WERI-Rb-1 (cell line): Measurements from ENCODE around the gene CNTNAP2.

Experiments
- DNase-seq: peaks from one replicate; pipeline ENCODE4 v3.0.0-alpha.2; 2020
- H3K27ac ChIP-seq: fragments of 250-450 bp; sonication (Bioruptor Pico); 2 replicates; pipeline ENCODE4 v1.5.1; 2020; ENCODE audit warnings: mild to moderate bottlenecking, moderate library complexity
- H3K27me3 ChIP-seq: fragments of 250-450 bp; sonication (Bioruptor Pico); 2 replicates; pipeline ENCODE4 v1.5.1; 2021; ENCODE audit warnings: mild to moderate bottlenecking, low read depth, moderate library complexity; ENCODE audit not compliant: insufficient read depth, severe bottlenecking
- H3K36me3 ChIP-seq: fragments of 250-450 bp; sonication (Bioruptor Pico); 2 replicates; pipeline ENCODE4 v1.5.1; 2020; ENCODE audit warnings: mild to moderate bottlenecking, moderate library complexity
- H3K4me3 ChIP-seq: 2 replicates; pipeline ENCODE4 v1.5.1; 2011; ENCODE audit warnings: low read depth, mild to moderate bottlenecking, control low read depth, low read length
- H3K9me3 ChIP-seq: fragments of 250-450 bp; sonication (Bioruptor Pico); 2 replicates; pipeline ENCODE4 v1.5.1; 2021; ENCODE audit warnings: mild to moderate bottlenecking, moderate library complexity; ENCODE audit not compliant: severe bottlenecking
- CTCF ChIP-seq: IDR thresholded peaks from 2 replicates; pipeline ENCODE4 v1.5.1; 2011; ENCODE audit warnings: low read depth, mild to moderate bottlenecking, control low read depth, inconsistent platforms, low read length

Gene CNTNAP2

GRCh38 chr7:146991596-146991995, 875.0 kb downstream of the CNTNAP2 start:
- no peak for TF ChIP-seq CTCF
- H3K27ac ChIP-seq = no peak overlapping the region
- no peaks in the 10 kb centered on the region for H3K27me3 ChIP-seq
- H3K36me3 ChIP-seq = no peaks in the 10 kb centered on the region
- H3K9me3 ChIP-seq = no peaks in the 10 kb centered on the region
- H3K4me3 ChIP-seq = no peak overlapping the region
- DNase-seq = no peak

DNA sequence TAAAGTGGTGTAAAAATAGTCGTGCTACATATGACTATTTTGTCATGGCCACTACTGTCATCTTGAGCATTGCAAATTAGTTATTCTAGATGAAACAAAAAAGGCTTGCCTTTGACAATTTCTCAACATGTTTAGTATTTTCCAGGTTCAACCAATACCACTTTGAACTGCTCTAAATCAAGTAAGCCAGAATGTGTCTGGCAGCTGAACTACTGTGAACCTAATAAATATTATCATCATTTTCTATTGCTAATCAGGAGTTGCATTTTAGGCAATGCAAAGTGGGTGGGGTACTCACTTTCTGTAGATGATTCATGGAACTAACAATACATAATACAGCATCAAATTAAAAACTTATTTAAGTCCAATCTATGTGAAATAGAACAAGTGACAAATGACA, 877.2 kb downstream of the CNTNAP2 start:
- Histone ChIP-seq H3K27ac (no peak overlapping the region), H3K36me3 (no peaks in the 10 kb centered on the region), H3K27me3 (no peaks in the 10 kb centered on the region), H3K9me3 (no peaks in the 10 kb centered on the region), H3K4me3 (no peak overlapping the region)
- no peak for TF ChIP-seq CTCF
- no peak for DNase-seq

DNA sequence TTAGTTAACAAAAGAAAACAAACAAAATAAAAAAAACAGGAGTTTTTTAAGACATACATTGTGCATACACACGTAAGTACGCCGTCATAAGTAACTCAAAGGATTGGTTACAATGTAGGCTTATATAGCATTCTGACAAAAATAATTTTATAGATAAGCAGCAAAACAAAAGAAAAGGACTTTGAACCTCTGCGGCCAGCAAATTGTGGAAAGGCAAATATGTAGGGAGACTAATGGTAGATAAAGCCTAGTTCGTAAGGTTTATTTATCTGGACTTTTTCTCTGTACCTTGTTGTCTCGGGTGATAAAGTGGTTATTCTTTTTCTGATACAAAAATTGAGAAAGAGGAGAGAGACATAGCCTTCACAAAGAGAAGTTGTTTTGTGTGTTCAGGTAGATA, 891.9 kb downstream of the CNTNAP2 start:
- H3K27ac ChIP-seq = no peak overlapping the region
- no peak overlapping the region for H3K4me3 ChIP-seq
- no peaks in the 10 kb centered on the region for H3K9me3 ChIP-seq
- H3K36me3 ChIP-seq = no peaks in the 10 kb centered on the region
- DNase-seq = no peak
- TF ChIP-seq CTCF = no peak
- H3K27me3 ChIP-seq = no peaks in the 10 kb centered on the region

GRCh38 chr7:147012666-147013065, 896.1 kb downstream of the CNTNAP2 start:
- TF ChIP-seq CTCF = no peak
- no peaks in the 10 kb centered on the region for H3K9me3 ChIP-seq
- DNase-seq = no peak
- H3K27me3 ChIP-seq = no peaks in the 10 kb centered on the region
- no peak overlapping the region for H3K4me3 ChIP-seq
- H3K36me3 ChIP-seq = no peaks in the 10 kb centered on the region
- H3K27ac ChIP-seq = no peak overlapping the region

DNA sequence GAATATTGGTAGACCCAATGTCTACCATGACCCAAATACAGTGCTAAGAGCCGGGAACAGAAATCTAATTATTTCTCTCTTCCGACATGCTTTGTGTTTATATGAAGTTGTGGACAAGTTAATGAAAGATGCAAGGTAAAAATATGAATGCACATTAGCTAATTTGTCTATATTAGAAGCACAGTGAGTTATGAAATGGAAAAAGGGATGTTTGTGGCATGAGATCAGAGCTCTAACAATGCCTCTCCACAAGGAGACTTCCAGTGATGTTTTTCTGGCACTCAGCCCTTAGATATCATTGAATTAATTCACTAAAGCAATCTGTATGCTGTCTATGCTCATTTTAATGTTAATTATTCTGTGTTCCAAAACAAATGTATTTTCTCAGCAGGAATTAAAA, 897.2 kb downstream of the CNTNAP2 start:
- H3K4me3 ChIP-seq = no peak overlapping the region
- H3K36me3 ChIP-seq = no peaks in the 10 kb centered on the region
- no peaks in the 10 kb centered on the region for H3K9me3 ChIP-seq
- no peaks in the 10 kb centered on the region for H3K27me3 ChIP-seq
- no peak for TF ChIP-seq CTCF
- H3K27ac ChIP-seq = no peak overlapping the region
- no peak for DNase-seq

GRCh38 chr7:147014286-147014955, 897.8 kb downstream of the CNTNAP2 start:
- no peaks in the 10 kb centered on the region for H3K9me3 ChIP-seq
- H3K36me3 ChIP-seq = no peaks in the 10 kb centered on the region
- no peak for DNase-seq
- no peaks in the 10 kb centered on the region for H3K27me3 ChIP-seq
- H3K4me3 ChIP-seq = no peak overlapping the region
- no peak for TF ChIP-seq CTCF
- no peak overlapping the region for H3K27ac ChIP-seq
